Measurements from ENCODE around the gene DNAH9.

DNAH9 gene

DNA sequence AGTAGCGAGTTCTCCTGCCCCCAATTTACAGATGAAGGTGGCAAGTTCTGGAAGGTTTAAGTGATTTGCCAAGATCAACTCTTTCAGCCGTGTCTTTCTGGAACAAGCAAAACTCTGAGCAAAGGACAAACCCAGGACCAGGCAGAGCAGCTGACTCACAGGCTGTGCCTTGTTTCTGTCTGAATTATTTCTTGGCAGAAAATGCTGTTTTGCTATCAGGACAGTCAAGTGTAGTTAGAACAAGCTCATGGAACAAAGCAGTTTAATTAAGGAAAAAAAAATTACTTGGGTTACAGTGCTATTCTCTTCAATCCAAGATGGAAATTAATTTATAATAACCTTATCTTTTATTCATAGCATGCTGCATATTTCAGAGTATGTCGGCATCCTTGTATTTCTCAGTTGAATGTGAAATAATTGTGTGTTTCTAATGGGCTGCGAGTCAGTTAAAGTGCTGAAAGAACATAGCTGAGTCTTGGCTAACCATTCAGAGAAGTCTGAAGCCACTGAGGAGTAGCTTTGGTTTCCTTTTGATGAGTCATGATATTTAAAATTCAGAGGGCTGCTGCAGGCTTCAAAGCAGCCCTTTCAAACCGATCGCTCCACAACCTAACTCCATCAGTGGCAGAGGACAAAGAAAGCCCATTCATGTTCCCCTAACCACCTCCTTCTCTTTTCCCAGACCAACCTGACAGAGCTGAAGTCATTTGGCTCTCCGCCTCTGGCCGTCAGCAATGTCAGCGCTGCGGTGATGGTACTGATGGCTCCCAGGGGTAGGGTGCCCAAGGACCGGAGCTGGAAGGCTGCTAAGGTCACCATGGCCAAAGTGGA, 255.3 kb downstream of the DNAH9 start:
- no peak for TF ChIP-seq CTCF (IDR thresholded peaks at IDR 0.05; ENCODE audit: extremely low read depth, missing control alignments)
- DNase-seq (ENCODE audit: low spot score) = no peak

- no peak for TF ChIP-seq CTCF (IDR thresholded peaks at IDR 0.05; ENCODE audit: extremely low read depth, missing control alignments)
- no peak for DNase-seq (ENCODE audit: low spot score)
Measured at GRCh38 chr17:11855306-11855705, 257.0 kb downstream of the DNAH9 start.

DNA sequence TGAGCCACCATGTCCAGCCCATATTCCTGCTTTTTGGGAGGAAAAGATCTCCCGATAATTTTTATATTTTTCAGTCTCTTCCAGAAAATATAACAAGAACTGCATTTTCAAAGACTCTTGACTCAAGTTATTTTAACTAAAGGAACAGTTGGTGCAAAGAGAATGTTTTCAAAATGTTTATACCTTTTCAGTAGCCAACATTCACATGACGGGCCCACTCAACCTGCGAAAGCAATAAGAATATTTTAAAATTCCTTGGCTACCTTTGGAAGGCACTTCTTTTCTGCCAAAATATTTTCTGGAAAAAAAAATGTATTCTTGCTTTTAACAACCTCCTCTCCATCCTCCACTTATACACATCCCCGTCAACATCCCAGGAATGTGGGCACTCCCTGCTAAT, 258.7 kb downstream of the DNAH9 start:
- DNase-seq (ENCODE audit: low spot score) = no peak
- TF ChIP-seq CTCF (IDR thresholded peaks at IDR 0.05; ENCODE audit: extremely low read depth, missing control alignments) = no peak

DNA sequence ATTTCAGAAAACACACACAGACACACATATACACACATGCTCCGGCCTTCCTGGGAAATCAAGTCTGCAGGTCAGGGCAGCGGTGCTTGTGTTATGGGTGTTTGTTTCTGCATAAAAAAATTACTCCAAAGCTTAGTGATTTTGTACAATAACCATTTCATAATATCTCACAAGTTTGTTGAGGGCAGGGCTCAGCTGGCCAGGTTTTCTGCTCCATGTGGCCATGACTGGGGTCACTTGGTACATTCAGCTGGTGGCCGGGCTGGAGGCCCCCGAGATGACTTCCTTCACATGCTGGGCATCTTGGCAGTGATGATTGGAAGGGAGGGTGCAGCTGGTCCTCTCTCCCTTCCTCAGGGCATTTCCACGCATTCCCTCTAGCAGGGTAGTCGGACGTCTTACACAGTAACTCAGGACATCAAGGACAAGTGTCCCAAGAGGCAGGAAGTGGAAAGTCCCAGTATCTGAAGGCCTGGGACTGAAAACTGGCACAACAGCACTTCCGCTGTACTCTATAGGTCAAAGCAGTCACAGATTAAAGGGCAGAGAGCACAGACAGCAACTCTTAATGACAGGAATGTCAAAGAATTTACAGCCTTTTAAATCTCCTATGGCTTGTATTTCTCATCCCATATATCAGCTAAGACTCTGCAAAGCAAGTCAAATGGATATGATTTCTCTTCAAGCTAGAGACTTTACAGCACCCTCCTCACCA, 271.6 kb downstream of the DNAH9 start:
- no peak for TF ChIP-seq CTCF (IDR thresholded peaks at IDR 0.05; ENCODE audit: extremely low read depth, missing control alignments)
- no peak for DNase-seq (ENCODE audit: low spot score)

GRCh38 chr17:11871773-11872172, 273.5 kb downstream of the DNAH9 start:
- TF ChIP-seq CTCF (IDR thresholded peaks at IDR 0.05; ENCODE audit: extremely low read depth, missing control alignments) = no peak
- no peak for DNase-seq (ENCODE audit: low spot score)

- DNase-seq (ENCODE audit: low spot score) = no peak
- no peak for TF ChIP-seq CTCF (IDR thresholded peaks at IDR 0.05; ENCODE audit: extremely low read depth, missing control alignments)
Measured at GRCh38 chr17:11874756-11875155, 276.5 kb downstream of the DNAH9 start.

DNA sequence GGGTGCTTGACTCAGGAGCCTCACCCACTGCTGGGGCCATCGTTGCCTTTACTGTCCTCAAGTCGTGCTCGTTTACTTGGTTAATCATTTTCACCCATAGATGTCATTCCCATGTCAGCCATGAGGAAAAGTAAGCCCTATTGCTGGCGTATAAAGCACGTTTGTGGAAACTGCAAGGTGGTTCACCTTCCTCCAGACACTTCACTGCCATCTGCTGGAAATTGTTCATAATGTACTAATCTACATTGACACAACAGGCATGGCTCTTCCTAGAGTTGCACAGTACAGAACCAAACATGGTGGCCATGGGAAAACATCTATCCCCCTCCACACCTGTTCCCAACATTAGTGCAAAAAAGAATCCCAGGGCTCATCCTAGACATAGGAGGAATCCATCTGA, 282.4 kb downstream of the DNAH9 start:
- TF ChIP-seq CTCF (IDR thresholded peaks at IDR 0.05; ENCODE audit: extremely low read depth, missing control alignments) = no peak
- no peak for DNase-seq (ENCODE audit: low spot score)
